Nephron (organoid): ENCODE results near the gene B3GNT7.
"Not testable (repeated sequence)": the region's sequence is repeated elsewhere in the genome, so short reads cannot be mapped to it uniquely, and the experiment has no call there.

Experiments used
- H3K27ac Mint-ChIP-seq, 3 experiments: 2 replicates each; pipeline ENCODE4 v1.8.0; 2020; ENCODE audit warnings: mixed read lengths in 3 of 3, mild to moderate bottlenecking in 2 of 3, moderate library complexity in 1 of 3
- H3K27me3 Mint-ChIP-seq: 2 replicates; pipeline ENCODE4 v1.8.0; 2021; ENCODE audit warnings: low read depth, mild to moderate bottlenecking, moderate library complexity, mixed read lengths
- H3K36me3 Mint-ChIP-seq: 2 replicates; pipeline ENCODE4 v1.8.0; 2020; ENCODE audit warnings: low read depth, mixed read lengths
- H3K4me1 Mint-ChIP-seq: 2 replicates; pipeline ENCODE4 v1.8.0; 2020; ENCODE audit warnings: mixed read lengths
- H3K4me3 Mint-ChIP-seq, 3 experiments: 2 replicates each; pipeline ENCODE4 v1.8.0; 2020; ENCODE audit warnings: mild to moderate bottlenecking in 3 of 3, mixed read lengths in 3 of 3, moderate library complexity in 2 of 3
- H3K9me3 Mint-ChIP-seq: 2 replicates; pipeline ENCODE4 v1.8.0; 2020; ENCODE audit warnings: mixed read lengths
- TF ChIP-seq, protein P1 (sequence below), 3 experiments: fragments of 200-600 bp; sonication (generic); IDR thresholded peaks; one replicate each; pipeline ENCODE4 v1.5.0; 2021; ENCODE audit warnings: antibody characterized with exemption in 3 of 3; ENCODE audit not compliant: unreplicated experiment in 3 of 3

The B3GNT7 gene

DNA sequence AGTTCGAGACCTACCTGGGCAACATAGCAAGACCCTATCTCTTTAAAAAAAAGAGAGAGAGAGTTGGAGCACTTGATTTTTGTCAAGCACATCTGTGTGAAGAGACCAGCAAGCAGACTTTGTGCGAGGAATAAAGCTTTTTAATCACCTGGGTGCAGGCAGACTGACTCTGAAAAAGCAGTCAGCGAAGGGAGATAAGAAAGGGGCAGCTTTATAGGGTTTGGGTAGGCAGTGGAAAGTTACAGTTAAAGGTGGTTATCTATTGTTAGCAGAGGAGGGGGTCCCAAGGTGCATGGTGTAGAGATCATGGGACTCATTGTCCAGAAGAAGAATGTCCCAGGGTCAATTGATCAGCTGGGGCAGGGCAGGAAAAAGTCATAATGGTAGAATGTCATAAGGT lies 34.4 kb downstream of the B3GNT7 start:
- Mint-ChIP-seq H3K4me3 (no peak overlapping the region), H3K4me1 (no peaks in the 10 kb centered on the region), H3K36me3 (no peaks in the 10 kb centered on the region), H3K9me3 (peaks cover 11% of the 10 kb centered on the region), H3K27ac (no peak overlapping the region), H3K27me3 (peaks cover 9% of the 10 kb centered on the region)
- TF ChIP-seq, protein P1, sequence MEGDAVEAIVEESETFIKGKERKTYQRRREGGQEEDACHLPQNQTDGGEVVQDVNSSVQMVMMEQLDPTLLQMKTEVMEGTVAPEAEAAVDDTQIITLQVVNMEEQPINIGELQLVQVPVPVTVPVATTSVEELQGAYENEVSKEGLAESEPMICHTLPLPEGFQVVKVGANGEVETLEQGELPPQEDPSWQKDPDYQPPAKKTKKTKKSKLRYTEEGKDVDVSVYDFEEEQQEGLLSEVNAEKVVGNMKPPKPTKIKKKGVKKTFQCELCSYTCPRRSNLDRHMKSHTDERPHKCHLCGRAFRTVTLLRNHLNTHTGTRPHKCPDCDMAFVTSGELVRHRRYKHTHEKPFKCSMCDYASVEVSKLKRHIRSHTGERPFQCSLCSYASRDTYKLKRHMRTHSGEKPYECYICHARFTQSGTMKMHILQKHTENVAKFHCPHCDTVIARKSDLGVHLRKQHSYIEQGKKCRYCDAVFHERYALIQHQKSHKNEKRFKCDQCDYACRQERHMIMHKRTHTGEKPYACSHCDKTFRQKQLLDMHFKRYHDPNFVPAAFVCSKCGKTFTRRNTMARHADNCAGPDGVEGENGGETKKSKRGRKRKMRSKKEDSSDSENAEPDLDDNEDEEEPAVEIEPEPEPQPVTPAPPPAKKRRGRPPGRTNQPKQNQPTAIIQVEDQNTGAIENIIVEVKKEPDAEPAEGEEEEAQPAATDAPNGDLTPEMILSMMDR (IDR thresholded peaks at IDR 0.05; ENCODE audit: unreplicated experiment in 3 of 3), result no peak

DNA sequence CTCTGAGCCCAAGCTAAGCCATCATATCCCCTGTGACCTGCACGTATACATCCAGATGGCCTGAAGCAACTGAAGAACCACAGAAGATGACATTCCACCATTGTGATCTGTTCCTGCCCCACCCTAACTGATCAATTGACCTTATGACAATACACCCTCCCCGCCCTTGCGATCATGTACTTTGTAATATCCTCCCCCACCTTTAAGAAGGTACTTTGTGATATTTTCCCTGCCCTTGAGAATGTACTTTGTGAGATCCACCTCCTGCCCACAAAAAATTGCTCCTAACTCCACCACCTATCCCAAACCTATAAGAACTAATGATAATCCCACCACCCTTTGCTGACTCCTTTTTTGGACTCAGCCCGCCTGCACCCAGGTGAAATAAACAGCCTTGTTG lies 34.9 kb downstream of the B3GNT7 start:
- H3K27me3 Mint-ChIP-seq, H3K27ac Mint-ChIP-seq, H3K4me1 Mint-ChIP-seq, H3K4me3 Mint-ChIP-seq, H3K36me3 Mint-ChIP-seq: not testable (repeated sequence)
- peaks cover 11% of the 10 kb centered on the region for H3K9me3 Mint-ChIP-seq

GRCh38 chr2:231431606-231432005 lies 36.1 kb downstream of the B3GNT7 start:
- H3K36me3 Mint-ChIP-seq, result no peaks in the 10 kb centered on the region
- H3K4me1 Mint-ChIP-seq, result no peaks in the 10 kb centered on the region
- TF ChIP-seq, protein P1 (IDR thresholded peaks at IDR 0.05; ENCODE audit: unreplicated experiment in 3 of 3), result no peak
- peaks cover 11% of the 10 kb centered on the region for H3K9me3 Mint-ChIP-seq
- no peak overlapping the region for H3K4me3 Mint-ChIP-seq
- H3K27ac Mint-ChIP-seq, result no peak overlapping the region
- H3K27me3 Mint-ChIP-seq, result no peaks in the 10 kb centered on the region

- Mint-ChIP-seq H3K4me3 (no peak overlapping the region), H3K27ac (no peak overlapping the region), H3K9me3 (peaks cover 11% of the 10 kb centered on the region), H3K27me3 (no peaks in the 10 kb centered on the region), H3K36me3 (no peaks in the 10 kb centered on the region), H3K4me1 (no peaks in the 10 kb centered on the region)
- TF ChIP-seq, protein P1 (IDR thresholded peaks at IDR 0.05; ENCODE audit: unreplicated experiment in 3 of 3), result no peak
These were observed 38.5 kb downstream of the B3GNT7 start for GRCh38 chr2:231433990-231434389.

GRCh38 chr2:231436957-231437356 lies 41.4 kb downstream of the B3GNT7 start:
- no peak overlapping the region for H3K4me3 Mint-ChIP-seq
- H3K27ac Mint-ChIP-seq, result no peak overlapping the region
- peaks cover 1% of the 10 kb centered on the region for H3K9me3 Mint-ChIP-seq
- H3K36me3 Mint-ChIP-seq, result no peaks in the 10 kb centered on the region
- no peaks in the 10 kb centered on the region for H3K27me3 Mint-ChIP-seq
- no peaks in the 10 kb centered on the region for H3K4me1 Mint-ChIP-seq
- TF ChIP-seq, protein P1 (IDR thresholded peaks at IDR 0.05; ENCODE audit: unreplicated experiment in 3 of 3), result no peak

GRCh38 chr2:231449503-231450054 lies 54.1 kb downstream of the B3GNT7 start:
- Mint-ChIP-seq H3K9me3 (no peaks in the 10 kb centered on the region), H3K27ac (no peak overlapping the region), H3K27me3 (no peaks in the 10 kb centered on the region), H3K4me3 (no peak overlapping the region), H3K36me3 (peaks cover 14% of the 10 kb centered on the region), H3K4me1 (no peaks in the 10 kb centered on the region)
- TF ChIP-seq, protein P1 (IDR thresholded peaks at IDR 0.05; ENCODE audit: unreplicated experiment in 3 of 3), result no peak
